GM23338 (cell line): Measurements from ENCODE around the gene CMIP. TPM values are rescaled to one million over a fixed set of nuclear protein-coding genes. Genes with fewer than 3 reads are reported as not detected.

Experiments
- ATAC-seq: fragments of 200-7000 bp; cut with Tn5 transposase; 3 replicates; pipeline ENCODE4 v1.9.1; 2020
- DNase-seq: peaks from one replicate; pipeline ENCODE4 v3.0.0-alpha.2; 2015; ENCODE audit warnings: low spot score
- H2AFZ ChIP-seq: fragments of 200-600 bp; sonication (generic); 2 replicates; pipeline ENCODE4 v1.8.0; 2016; ENCODE audit warnings: antibody characterized with exemption, mild to moderate bottlenecking, moderate library complexity
- H3F3A ChIP-seq: fragments of 200-600 bp; sonication (generic); replicated peaks from 2 replicates; pipeline ENCODE4 v1.8.0; 2017; ENCODE audit warnings: antibody characterized with exemption, mixed run types, low read depth
- H3K27ac ChIP-seq: fragments of 200-600 bp; sonication (generic); 2 replicates; pipeline ENCODE4 v1.6.1; 2016; ENCODE audit warnings: low read depth
- H3K27me3 ChIP-seq: fragments of 200-600 bp; sonication (generic); 2 replicates; pipeline ENCODE4 v1.8.0; 2016; ENCODE audit warnings: mild to moderate bottlenecking, mixed run types, moderate library complexity; ENCODE audit not compliant: insufficient read depth
- H3K36me3 ChIP-seq: fragments of 200-600 bp; sonication (generic); 2 replicates; pipeline ENCODE4 v1.8.0; 2016; ENCODE audit warnings: mild to moderate bottlenecking; ENCODE audit not compliant: insufficient read depth
- H3K4me1 ChIP-seq: fragments of 200-600 bp; sonication (generic); 2 replicates; pipeline ENCODE4 v1.8.0; 2016; ENCODE audit warnings: mild to moderate bottlenecking, moderate library complexity; ENCODE audit not compliant: insufficient read depth
- H3K4me2 ChIP-seq: fragments of 200-600 bp; sonication (generic); 2 replicates; pipeline ENCODE4 v1.7.1; 2017; ENCODE audit warnings: mixed run types
- H3K4me3 ChIP-seq: fragments of 200-600 bp; sonication (generic); 2 replicates; pipeline ENCODE4 v1.6.1; 2016; ENCODE audit warnings: mixed run types
- H3K79me2 ChIP-seq: fragments of 200-600 bp; sonication (generic); replicated peaks from 2 replicates; pipeline ENCODE4 v1.8.0; 2017; ENCODE audit warnings: mild to moderate bottlenecking; ENCODE audit not compliant: insufficient read depth
- H3K9me2 ChIP-seq: fragments of 200-600 bp; sonication (generic); 2 replicates; pipeline ENCODE4 v1.8.0; 2017; ENCODE audit not compliant: insufficient read depth
- H4K20me1 ChIP-seq: fragments of 200-600 bp; sonication (generic); replicated peaks from 2 replicates; pipeline ENCODE4 v1.8.0; 2017; ENCODE audit warnings: mild to moderate bottlenecking; ENCODE audit not compliant: insufficient read depth
- H3K27ac Mint-ChIP-seq: 2 replicates; pipeline ENCODE4 v1.8.0; 2020; ENCODE audit warnings: inconsistent platforms, mild to moderate bottlenecking, moderate library complexity, mixed read lengths
- H3K27me3 Mint-ChIP-seq: 3 replicates; pipeline ENCODE4 v1.8.0; 2022; ENCODE audit warnings: low read depth, mild to moderate bottlenecking, moderate library complexity, mixed read lengths, inconsistent platforms; ENCODE audit not compliant: insufficient read depth, poor library complexity
- H3K36me3 Mint-ChIP-seq: 3 replicates; pipeline ENCODE4 v1.8.0; 2021; ENCODE audit warnings: low read depth, mild to moderate bottlenecking, inconsistent platforms, moderate library complexity, mixed read lengths
- H3K4me1 Mint-ChIP-seq: 3 replicates; pipeline ENCODE4 v1.8.0; 2020; ENCODE audit warnings: mild to moderate bottlenecking, inconsistent platforms, mixed read lengths
- H3K4me3 Mint-ChIP-seq: 3 replicates; pipeline ENCODE4 v1.8.0; 2021; ENCODE audit warnings: moderate library complexity, mild to moderate bottlenecking, inconsistent platforms, mixed read lengths
- H3K9me3 Mint-ChIP-seq: 3 replicates; pipeline ENCODE4 v1.8.0; 2020; ENCODE audit warnings: moderate library complexity, mild to moderate bottlenecking, inconsistent platforms, mixed read lengths
- CREB1 ChIP-seq: fragments of 250-450 bp; sonication (Bioruptor Pico); IDR thresholded peaks from 2 replicates; pipeline ENCODE4 v1.5.0; 2020; ENCODE audit warnings: low read depth, mild to moderate bottlenecking, moderate library complexity
- CTCF ChIP-seq, 2 experiments: fragments of 200-600 bp in 1 of 2; sonication (generic) in 1 of 2; conservative IDR thresholded peaks; 2 replicates each; pipeline versions ENCODE4 v1.5.1 to v1.6.1; 2016 to 2017; ENCODE audit warnings: antibody characterized with exemption in 2 of 2, low read depth in 2 of 2, mild to moderate bottlenecking in 2 of 2, moderate library complexity in 1 of 2
- ETS1 ChIP-seq: IDR thresholded peaks from 2 replicates; pipeline ENCODE4 v1.6.1; 2016; ENCODE audit warnings: antibody characterized with exemption
- EZH2 ChIP-seq: fragments of 200-600 bp; sonication (generic); IDR thresholded peaks from one replicate; pipeline ENCODE4 v1.8.0; 2017; ENCODE audit warnings: antibody characterized with exemption, mild to moderate bottlenecking, low read depth; ENCODE audit not compliant: unreplicated experiment
- EZH2phosphoT487 ChIP-seq: fragments of 200-600 bp; sonication (generic); IDR thresholded peaks from one replicate; pipeline ENCODE4 v1.8.1; 2018; ENCODE audit warnings: antibody characterized with exemption; ENCODE audit not compliant: unreplicated experiment
- JUNB ChIP-seq: IDR thresholded peaks from one replicate; pipeline ENCODE4 v1.6.1; 2016; ENCODE audit warnings: antibody characterized with exemption; ENCODE audit not compliant: unreplicated experiment
- NANOG ChIP-seq: IDR thresholded peaks from 2 replicates; pipeline ENCODE4 v1.6.1; 2016; ENCODE audit warnings: antibody characterized with exemption, borderline replicate concordance
- POLR2AphosphoS5 ChIP-seq: IDR thresholded peaks from 2 replicates; pipeline ENCODE4 v1.6.1; 2016; ENCODE audit warnings: antibody characterized with exemption, low read depth
- ZNF114 ChIP-seq: fragments of 250-450 bp; sonication (Bioruptor Pico); IDR thresholded peaks from 2 replicates; pipeline ENCODE4 v1.5.0; 2020; ENCODE audit warnings: mild to moderate bottlenecking, moderate library complexity
- ZNF331 ChIP-seq: fragments of 250-450 bp; sonication (Bioruptor Pico); IDR thresholded peaks from 2 replicates; pipeline ENCODE4 v1.5.0; 2020; ENCODE audit warnings: low read depth, mild to moderate bottlenecking, moderate library complexity
- polyA plus RNA-seq: library from polyadenylated mRNA; unstranded; fragments of >200 nt; fragmentation: Nextera tagmentation; extraction: Ambion mirVana; gene quantifications from 2 replicates; pipeline ENCODE4 v1.2.1, GENCODE V29; 2016
- total RNA-seq: library from RNA; depleted of rRNA; stranded (reverse); fragments of >200 nt; shearing (Covaris generic); gene quantifications from 2 replicates; pipeline ENCODE4 v1.2.3, GENCODE V29; 2014
- TF ChIP-seq, protein P1 (sequence below): fragments of 250-450 bp; sonication (Bioruptor Pico); IDR thresholded peaks from 2 replicates; pipeline ENCODE4 v1.5.0; 2020; ENCODE audit warnings: mild to moderate bottlenecking, moderate library complexity

The CMIP gene
- total and polyA plus RNA-seq, 2 experiments from 2014 or later, result 9.5 to 62.3 TPM

GRCh38 chr16:81632392-81633146, 188.0 kb downstream of the CMIP start (continued):
- TF ChIP-seq, protein P1, sequence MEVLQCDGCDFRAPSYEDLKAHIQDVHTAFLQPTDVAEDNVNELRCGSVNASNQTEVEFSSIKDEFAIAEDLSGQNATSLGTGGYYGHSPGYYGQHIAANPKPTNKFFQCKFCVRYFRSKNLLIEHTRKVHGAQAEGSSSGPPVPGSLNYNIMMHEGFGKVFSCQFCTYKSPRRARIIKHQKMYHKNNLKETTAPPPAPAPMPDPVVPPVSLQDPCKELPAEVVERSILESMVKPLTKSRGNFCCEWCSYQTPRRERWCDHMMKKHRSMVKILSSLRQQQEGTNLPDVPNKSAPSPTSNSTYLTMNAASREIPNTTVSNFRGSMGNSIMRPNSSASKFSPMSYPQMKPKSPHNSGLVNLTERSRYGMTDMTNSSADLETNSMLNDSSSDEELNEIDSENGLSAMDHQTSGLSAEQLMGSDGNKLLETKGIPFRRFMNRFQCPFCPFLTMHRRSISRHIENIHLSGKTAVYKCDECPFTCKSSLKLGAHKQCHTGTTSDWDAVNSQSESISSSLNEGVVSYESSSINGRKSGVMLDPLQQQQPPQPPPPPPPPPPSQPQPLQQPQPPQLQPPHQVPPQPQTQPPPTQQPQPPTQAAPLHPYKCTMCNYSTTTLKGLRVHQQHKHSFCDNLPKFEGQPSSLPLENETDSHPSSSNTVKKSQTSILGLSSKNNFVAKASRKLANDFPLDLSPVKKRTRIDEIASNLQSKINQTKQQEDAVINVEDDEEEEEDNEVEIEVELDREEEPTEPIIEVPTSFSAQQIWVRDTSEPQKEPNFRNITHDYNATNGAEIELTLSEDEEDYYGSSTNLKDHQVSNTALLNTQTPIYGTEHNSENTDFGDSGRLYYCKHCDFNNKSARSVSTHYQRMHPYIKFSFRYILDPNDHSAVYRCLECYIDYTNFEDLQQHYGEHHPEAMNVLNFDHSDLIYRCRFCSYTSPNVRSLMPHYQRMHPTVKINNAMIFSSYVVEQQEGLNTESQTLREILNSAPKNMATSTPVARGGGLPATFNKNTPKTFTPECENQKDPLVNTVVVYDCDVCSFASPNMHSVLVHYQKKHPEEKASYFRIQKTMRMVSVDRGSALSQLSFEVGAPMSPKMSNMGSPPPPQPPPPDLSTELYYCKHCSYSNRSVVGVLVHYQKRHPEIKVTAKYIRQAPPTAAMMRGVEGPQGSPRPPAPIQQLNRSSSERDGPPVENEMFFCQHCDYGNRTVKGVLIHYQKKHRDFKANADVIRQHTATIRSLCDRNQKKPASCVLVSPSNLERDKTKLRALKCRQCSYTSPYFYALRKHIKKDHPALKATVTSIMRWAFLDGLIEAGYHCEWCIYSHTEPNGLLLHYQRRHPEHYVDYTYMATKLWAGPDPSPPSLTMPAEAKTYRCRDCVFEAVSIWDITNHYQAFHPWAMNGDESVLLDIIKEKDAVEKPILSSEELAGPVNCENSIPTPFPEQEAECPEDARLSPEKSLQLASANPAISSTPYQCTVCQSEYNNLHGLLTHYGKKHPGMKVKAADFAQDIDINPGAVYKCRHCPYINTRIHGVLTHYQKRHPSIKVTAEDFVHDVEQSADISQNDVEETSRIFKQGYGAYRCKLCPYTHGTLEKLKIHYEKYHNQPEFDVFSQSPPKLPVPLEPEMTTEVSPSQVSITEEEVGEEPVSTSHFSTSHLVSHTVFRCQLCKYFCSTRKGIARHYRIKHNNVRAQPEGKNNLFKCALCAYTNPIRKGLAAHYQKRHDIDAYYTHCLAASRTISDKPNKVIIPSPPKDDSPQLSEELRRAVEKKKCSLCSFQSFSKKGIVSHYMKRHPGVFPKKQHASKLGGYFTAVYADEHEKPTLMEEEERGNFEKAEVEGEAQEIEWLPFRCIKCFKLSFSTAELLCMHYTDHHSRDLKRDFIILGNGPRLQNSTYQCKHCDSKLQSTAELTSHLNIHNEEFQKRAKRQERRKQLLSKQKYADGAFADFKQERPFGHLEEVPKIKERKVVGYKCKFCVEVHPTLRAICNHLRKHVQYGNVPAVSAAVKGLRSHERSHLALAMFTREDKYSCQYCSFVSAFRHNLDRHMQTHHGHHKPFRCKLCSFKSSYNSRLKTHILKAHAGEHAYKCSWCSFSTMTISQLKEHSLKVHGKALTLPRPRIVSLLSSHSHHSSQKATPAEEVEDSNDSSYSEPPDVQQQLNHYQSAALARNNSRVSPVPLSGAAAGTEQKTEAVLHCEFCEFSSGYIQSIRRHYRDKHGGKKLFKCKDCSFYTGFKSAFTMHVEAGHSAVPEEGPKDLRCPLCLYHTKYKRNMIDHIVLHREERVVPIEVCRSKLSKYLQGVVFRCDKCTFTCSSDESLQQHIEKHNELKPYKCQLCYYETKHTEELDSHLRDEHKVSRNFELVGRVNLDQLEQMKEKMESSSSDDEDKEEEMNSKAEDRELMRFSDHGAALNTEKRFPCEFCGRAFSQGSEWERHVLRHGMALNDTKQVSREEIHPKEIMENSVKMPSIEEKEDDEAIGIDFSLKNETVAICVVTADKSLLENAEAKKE (CRISPR knock-in tag), result no peak

DNA sequence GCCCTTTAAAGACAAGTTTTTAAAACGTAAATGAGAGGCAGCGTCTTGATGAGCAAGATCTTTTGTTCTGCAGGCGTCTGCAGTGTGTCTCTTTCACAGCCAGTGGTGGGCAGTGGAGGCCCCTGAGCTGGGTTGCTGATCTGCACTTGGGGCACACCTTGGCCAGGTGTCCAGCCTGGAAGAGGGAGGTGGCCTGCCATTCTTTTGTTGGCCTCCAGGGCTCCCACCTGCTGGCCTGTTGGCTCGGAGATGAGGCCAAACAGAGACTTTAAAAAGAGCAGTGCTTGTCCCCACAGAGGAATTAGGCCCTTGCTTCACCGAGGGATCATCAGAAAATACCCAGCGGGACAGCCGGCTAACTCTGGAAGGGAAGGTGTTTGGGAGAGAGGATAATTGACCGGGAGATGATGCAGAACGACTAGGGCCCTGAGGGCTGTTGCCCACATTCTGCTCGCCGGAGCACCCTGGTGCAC, 188.6 kb downstream of the CMIP start:
- ATAC-seq (peak; percentile 75), DNase-seq (peak; percentile 76)
- Histone ChIP-seq H4K20me1 (peaks cover 4% of the 10 kb centered on the region; the same call in 1 of the 2 replicates), H3K27ac (peak overlapping the region; percentile 68; the same call in 1 of the 2 replicates), H3K9me2 (no peaks in the 10 kb centered on the region), H3K4me2 (peak overlapping the region; percentile 23; the same call in 1 of the 2 replicates), H3K4me1 (peaks cover 29% of the 10 kb centered on the region), H3K4me3 (no peak overlapping the region), H3K36me3 (no peaks in the 10 kb centered on the region), H3K27me3 (no peaks in the 10 kb centered on the region), H3F3A (no peaks in the 10 kb centered on the region), H2AFZ (no peak overlapping the region), H3K79me2 (peaks cover 48% of the 10 kb centered on the region)
- Mint-ChIP-seq H3K27me3 (peaks cover 11% of the 10 kb centered on the region), H3K4me1 (peaks cover 67% of the 10 kb centered on the region), H3K9me3 (no peaks in the 10 kb centered on the region), H3K36me3 (no peaks in the 10 kb centered on the region; the same call in 1 of the 3 replicates), H3K4me3 (no peak overlapping the region), H3K27ac (peak overlapping the region; percentile 89)
- TF ChIP-seq ETS1, result no peak
- no peak for TF ChIP-seq NANOG
- TF ChIP-seq POLR2AphosphoS5, result no peak
- no peak for TF ChIP-seq ZNF114
- TF ChIP-seq CREB1 (CRISPR knock-in tag), result no peak
- no peak for TF ChIP-seq ZNF331 (CRISPR knock-in tag)
- no peak for TF ChIP-seq EZH2
- peak; percentile 28 to 56 for TF ChIP-seq CTCF (conservative IDR thresholded peaks at IDR 0.05; ENCODE audit: low read depth in 2 of 2)
- TF ChIP-seq JUNB, result peak; percentile 52
- TF ChIP-seq EZH2phosphoT487, result no peak
